Mammary epithelial cell (primary cell): ENCODE measurements around the gene CHMP6.

Experiments
- CTCF ChIP-seq, 2 donors: IDR thresholded peaks in 1 of 2; conservative IDR thresholded peaks in 1 of 2; 2 replicates each; pipeline ENCODE4 v1.5.1; 2011 to 2012; ENCODE audit warnings: inconsistent platforms in 2 of 2, low read length in 2 of 2, mild to moderate bottlenecking in 2 of 2, control low read depth in 1 of 2, low read depth in 1 of 2; ENCODE audit not compliant: insufficient read depth in 1 of 2; ENCODE audit errors: extremely low read depth in 1 of 2
- EZH2 ChIP-seq: IDR thresholded peaks from 2 replicates; pipeline ENCODE4 v1.6.1; 2012; ENCODE audit warnings: low read length, inconsistent platforms, borderline replicate concordance

DNA sequence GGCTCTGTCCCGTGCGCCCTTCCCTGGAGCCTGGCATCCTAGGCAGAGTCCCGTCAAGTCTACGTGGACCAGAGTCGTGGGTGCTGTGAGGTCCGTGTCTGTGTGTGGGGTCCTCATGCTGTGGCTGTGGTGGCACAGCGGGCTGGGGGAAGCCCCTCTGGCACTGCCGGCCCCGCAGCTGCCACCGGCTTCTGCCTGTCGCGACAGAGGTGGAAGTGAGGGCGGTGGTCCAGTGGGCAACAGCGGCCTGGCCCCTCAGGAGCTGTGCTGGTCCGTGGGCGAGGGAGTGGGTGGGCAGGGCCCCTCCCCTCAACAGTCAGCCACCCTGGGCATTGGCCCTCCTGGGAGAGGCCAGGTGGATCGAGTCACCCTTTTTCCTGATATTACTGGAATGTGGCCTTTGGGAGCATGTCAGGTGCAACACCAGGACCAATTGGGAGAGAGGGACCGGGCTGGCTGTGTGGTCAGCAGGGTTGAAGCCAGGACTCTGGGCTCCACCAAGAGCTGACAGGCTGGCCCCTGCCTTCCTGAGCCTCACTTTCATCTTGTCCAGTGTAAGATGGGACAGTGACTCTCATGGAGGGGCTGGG is 55.2 kb downstream of the CHMP6 start:
- TF ChIP-seq CTCF (conservative IDR thresholded peaks at IDR 0.05 in 1 of 2, IDR thresholded peaks at IDR 0.05 in 1 of 2; ENCODE audit: extremely low read depth in 1 of 2, insufficient read depth in 1 of 2, low read depth in 1 of 2, low read length in 2 of 2) (no peak), EZH2 (no peak)
